Activated CD8-positive, alpha-beta memory T cell treated with anti-CD3 and anti-CD28 coated beads for 24 hours (primary cell): ENCODE measurements around the gene KPTN.

Source experiments
- DNase-seq: peaks from one replicate; pipeline ENCODE4 v3.0.0-alpha.2; 2020

Gene KPTN

DNA sequence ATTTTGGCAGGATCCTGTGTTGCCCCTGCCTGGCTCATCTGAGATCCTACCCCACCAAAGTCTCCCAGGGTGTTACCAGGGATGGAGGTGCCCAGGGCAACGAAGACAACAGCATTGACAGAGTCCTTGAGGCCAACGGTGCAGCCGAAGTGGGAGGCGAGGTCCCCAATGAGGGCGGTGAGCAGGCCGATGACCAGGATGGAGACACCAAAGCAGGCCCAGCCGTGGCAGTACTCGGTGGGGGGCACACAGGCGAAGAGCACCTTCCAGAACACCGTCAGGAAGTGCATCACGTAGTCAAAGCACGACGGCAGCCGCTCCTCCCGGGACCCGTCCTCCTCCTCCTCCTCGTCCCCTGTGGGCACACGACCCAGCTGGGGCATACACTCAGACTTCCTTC, 51.9 kb downstream of the KPTN start:
- no peak for DNase-seq

DNA sequence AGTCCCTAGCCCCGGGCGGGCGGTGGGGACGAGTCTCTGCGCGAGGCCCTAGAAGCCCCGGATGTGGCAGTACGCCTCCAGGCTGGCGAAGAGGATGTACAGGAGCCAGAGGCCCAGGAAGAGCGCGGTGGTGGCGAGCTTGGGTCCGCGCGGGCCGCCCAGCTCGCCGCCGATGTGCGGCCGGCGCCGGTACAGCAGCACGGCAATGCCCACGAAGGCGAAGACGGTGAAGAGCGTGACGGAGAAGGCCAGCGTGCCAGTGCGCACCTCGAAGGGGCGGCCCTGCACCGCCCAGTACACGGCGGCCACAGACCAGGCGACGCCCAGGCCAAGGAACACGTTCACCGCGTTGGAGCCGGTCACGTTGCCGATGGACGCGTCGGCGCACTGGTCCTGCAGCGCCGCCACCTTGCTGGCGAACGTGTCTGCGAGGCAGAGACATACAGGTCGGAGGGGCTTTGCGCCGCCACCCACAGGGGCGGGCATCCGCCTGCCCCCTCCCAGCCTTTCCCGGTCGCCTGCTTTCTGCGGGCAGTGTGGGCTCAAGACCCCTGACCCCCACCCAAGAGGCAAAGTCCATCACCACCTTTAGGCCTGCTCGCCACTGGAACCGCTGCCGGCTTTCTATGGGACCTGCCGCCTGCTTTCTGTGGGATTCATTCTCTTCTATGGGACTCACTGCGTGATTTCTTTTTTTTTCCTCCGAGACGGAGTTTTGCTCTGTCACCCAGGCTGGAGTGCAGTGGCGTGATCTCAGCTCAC, 53.8 kb downstream of the KPTN start:
- no peak for DNase-seq

DNA sequence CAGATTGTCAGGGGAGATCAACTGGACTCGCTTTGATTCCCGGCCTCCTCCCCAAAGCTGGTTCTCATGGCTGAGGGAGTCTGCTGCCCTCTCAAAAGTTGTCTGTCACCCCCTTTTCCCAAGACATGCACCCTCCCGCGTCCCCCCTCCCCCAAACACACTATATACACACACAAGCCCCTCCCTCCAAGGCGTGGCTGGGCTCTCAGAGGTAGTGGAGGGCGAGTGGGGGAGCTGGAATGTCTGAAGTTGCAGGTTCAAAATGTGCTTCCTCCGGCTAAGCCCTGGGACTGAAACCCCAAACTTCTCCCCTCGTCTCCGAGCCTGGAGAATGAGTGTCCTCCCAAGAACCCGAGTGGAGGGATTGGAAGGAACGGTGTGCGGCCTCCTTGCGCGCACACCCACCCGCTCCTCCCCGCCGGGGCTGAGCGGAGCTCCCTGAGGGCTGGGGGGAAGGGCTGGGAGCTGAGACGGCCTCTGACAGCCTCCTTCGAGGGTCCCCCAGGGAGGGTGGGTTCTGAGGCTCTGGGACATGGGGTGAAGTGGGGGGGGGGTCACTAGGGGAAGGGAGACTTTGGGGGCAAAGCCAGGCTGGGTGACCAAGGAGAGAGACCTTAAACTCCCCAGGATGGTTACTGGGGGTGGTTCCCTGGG, 54.8 kb downstream of the KPTN start:
- DNase-seq: no peak

DNA sequence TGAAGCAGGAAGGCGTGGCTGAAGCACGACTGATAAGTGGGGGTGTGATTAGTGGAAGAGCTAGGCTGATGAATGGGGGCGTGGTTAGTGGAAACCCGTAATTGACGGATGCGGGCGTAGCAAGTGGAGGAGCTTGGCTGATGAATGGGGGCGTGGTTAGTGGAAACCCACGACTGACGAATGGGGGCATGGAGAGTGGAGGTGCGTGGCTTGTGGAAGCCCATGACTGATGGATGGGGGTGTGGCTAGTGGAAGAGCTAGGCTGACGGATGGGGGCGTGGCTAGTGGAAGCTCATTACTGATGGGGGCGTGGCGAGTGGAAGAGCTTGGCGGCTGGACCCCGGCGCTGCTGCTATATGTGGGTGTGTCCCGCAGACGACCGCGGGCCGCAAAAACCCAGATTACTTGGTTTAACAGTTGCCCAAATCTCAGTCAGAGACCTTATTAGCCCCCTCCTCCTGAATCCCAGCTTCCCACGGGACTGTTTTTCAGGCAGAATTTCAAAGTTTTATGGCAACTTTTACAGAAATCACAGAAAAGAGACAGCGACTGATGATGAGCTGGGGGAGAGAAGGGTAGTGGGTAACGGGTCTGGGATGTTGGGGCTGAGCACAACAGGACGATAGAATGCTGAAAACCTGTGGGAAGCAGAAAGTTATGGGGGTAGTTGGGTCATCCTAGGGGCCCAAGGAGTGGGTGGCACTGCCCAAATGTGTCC, 55.7 kb downstream of the KPTN start:
- DNase-seq: peak; percentile 85

DNA sequence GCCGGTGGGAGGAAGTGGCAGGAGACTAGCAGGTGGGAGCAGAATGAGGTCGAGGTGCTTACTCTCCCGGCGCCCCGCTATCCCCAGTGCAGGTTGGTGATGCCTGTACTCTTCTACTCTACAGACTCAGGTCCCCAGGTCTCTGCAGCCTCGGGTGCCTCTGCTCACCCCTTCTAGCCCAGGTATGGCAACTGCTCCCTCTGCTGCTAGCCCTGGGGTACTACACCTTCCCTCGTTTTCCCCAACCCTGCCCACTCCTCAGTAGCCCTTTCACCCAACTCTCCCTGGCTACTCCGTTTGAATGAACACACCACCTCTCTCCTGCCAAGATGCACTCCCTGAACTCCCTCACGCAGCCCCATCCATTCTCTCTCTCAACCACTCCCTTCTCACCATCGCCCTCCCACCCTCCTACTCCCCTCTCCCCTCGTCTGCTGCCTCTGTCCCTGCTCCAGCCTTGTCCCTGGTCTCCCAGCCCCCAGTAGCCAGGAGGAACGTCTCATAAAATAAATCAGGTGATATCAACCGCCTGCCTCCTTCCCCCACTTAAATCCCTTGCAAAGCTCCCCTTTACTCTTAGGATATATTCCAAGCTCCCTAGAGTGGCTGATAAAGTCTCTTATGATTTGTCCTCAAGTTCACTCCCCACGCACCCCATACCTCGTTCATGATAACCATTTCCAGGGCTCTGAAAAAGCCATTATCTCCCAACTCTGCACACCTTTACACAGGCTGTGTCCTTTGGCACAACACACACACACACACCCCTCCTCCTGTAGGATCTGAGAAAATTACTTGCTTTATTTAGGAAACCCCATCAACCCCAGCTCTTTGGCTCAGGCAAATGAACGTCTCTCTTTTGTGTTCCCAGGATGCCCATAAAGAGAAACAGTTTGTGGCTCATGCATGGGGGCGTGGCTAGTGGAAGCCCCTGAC, 56.5 kb downstream of the KPTN start:
- DNase-seq: peak; percentile 86
